SIG-M5 treated with dmso at 0.1 percent for 504 hours (cell line): ENCODE measurements around the gene TMEM123.

ENCODE experiments used
- DNase-seq: peaks from one replicate; lab custom pipeline; 2025; ENCODE audit not compliant: unreplicated experiment; lab: John Stamatoyannopoulos, UW

TMEM123 gene, protein sequence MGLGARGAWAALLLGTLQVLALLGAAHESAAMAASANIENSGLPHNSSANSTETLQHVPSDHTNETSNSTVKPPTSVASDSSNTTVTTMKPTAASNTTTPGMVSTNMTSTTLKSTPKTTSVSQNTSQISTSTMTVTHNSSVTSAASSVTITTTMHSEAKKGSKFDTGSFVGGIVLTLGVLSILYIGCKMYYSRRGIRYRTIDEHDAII

GRCh38 chr11:102452461-102453301, at the start of gene TMEM123:
TMEM123 (minus strand) TSS chr11:102452765; CDS start chr11:102452623, 142 bp downstream.
- DNase-seq, result peak; percentile 85

- DNase-seq, result no peak
These were observed 48.3 kb upstream of the TMEM123 start for GRCh38 chr11:102500829-102501228.

DNA sequence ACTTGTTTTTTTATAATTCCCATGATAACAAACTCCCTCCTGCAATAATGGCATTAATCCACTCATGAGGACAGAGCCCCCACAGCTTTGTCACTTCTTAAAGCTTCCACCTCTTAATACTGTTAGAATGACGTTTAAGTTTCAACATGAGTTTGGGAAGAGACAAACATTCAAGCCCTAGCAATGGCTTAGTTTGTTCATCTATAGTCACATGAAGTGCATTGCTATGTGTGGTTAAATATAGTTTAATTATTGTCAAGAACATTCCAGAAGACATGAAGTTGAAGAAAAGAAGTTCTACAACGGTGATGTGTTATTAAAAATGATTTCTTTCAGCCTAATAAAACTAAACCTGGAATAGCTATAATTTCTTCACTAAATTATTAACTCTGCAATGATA, 47.4 kb upstream of the TMEM123 start:
- DNase-seq, result no peak

DNA sequence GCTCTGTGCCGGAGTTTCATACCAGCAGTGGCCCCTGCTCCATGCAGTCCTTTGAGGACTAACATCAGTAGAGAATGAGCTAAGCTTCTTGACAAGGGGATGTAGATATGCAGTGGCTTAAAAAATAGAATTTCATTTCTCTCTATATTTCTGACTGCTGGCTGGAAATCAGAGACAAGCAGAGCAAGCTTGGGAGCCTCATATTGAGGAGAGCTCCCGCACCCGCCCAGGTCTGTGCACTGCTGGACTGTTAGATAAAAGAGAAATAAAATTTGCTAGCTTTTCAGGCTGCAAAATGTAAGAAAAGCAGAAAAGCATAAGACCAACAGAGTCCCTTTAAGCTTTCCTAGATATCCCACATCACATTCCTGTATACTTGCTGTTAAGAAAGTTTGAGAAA, 46.6 kb upstream of the TMEM123 start:
- no peak for DNase-seq

DNA sequence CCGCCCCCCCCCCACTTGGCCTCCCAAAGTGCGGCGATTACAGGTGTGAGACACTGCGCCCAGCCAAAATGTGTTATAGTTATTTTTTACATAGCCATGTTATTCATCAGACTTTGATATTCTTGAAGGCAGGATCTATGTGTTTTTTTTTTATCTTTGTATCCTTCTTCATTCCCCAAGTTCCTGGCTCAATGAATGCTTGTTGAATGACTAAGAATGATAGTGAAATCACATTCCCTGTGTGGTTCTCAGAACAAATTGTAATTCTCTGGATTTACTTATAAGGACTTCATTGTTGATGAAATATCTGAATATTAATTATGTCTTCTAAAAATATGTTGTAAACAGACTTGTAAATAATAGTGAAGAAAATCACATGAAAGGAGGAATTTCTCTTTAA, 44.5 kb upstream of the TMEM123 start:
- no peak for DNase-seq

- peak; percentile 78 for DNase-seq
These were observed 42.8 kb upstream of the TMEM123 start for GRCh38 chr11:102495161-102496042.

GRCh38 chr11:102494216-102494615, 41.7 kb upstream of the TMEM123 start:
- no peak for DNase-seq

DNA sequence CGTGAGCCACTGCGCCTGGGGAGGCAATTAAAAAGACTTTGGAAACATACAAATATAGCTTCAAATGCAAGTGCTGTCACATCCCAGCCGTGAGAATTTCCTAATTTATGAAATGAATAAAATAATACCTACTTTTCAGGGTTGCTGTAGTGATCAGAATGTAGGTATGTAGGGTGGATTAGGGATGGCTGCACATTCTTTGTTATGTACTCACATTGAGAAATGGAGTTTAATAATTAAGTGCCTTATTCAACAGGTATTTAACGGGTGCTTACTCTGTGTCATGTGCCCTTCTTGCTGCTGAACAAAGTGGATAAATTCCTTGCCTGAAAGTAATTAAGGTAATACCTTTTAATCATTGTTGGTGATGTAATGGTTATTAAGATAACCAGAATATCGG, 41.0 kb upstream of the TMEM123 start:
- DNase-seq, result no peak

DNA sequence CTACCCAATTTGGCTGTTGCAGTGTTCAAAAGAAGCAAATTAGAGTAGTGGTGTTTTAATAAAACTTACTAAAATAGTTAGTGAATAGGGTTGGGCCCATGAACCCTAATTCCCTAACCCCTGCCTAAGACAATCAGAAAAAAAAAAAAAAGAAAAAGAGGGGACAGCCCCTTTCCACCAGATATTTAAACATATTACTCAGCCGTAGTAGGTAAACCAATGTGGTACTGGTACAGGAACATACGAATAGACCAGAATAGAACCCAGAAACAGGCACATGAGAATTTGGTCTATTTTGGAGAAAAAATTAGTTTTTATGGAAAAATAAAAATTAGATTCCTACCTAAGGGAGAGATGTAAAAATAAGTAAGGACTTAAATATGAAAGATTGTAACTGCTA, 39.4 kb upstream of the TMEM123 start:
- no peak for DNase-seq

DNA sequence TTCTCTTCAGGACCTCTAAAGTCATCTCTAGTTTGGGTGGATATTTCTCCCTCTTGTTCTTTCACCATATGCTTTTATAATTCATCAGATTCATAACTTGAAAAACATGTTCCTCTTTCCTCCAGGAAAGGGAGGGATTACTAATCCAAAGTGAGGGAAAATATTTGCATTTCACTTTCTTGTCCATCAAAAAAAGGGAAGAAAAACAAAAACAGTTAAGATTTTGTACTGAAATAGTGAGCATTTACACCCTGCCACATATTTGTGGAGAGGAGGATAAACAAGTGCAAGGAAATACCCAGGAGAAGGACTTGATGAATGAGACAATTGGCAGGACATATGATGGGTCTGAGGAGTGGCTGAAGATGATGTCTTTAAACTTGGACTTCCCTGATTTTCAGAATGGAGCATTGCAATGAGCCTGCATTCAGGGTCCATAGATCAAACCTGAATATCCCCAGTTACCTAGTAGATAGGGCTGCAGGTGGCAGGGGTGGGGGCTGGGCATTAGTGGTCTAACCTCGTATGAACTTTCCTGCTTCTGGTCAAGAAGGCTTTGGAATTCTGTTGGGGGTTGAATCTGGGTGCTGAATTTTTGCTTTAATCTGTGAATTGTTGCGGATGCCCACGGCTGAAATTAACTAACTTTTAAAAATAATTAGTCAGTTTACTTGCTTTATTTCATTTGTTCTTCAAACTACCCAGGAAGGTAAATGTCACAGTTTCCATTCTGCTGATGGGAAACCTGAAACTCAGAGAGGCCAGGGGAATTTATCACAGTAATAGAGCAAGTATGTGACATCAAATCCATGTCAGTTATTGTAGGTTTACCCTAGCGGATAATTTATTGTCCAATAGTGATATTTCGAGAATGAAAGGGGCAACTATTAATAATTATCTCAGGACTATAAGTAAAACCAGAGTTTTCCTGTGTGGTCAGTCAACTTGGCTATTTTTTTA, 36.9 kb upstream of the TMEM123 start:
- DNase-seq, result no peak

GRCh38 chr11:102488208-102488607, 35.6 kb upstream of the TMEM123 start:
- DNase-seq, result no peak

DNA sequence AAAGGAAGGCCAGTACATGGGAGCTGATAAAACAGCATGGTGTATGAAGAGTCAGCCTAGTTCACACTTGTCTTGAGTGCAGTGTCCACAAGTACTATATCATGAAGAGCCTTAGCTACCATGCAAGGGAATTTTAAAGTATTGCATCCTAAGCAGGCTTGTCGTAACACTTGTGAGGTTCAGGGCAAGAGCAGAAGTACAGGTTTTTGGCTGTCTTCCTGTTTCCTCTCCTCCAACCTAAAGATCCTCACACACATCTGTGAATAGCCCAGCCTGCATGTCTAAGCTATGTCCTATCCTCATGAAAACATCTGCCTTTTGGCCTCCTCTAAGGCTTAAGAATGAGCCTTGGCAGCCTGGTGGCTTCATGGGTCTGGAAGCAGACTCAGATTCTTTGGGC, 34.6 kb upstream of the TMEM123 start:
- DNase-seq, result no peak

- DNase-seq, result no peak
These were observed 34.0 kb upstream of the TMEM123 start for GRCh38 chr11:102486584-102486983.

DNA sequence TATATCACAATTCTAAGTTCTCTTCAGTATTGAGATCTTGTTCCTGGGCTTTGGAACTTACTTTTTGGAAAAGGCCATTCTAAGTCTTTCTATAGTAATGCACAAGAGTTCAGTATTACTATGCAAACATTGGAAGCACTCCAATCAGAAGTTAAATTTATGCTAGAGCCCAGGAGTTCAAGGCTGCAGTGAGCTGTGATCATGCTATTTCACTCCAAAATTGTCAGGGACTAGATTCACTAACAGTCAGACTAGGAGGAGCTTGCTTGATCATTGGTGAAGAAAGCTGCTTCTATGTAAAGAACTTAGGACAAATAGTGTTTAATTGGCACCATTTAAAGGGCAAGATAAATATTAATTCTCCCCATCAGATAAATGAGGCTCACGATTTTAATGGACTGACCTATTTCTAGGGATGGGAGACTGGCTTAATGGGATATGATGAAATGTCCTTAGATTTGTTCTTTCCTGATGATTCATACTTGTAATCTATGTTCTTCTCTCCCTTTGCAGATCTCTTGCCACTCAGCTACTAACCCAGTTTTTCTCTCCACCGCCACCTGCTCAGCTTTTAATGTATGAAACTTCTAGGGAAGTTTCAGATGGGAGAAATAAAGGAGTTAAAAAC, 32.6 kb upstream of the TMEM123 start:
- DNase-seq, result no peak

- no peak for DNase-seq
These were observed 29.9 kb upstream of the TMEM123 start for GRCh38 chr11:102482433-102482832.

GRCh38 chr11:102479733-102480132, 27.2 kb upstream of the TMEM123 start:
- no peak for DNase-seq

DNA sequence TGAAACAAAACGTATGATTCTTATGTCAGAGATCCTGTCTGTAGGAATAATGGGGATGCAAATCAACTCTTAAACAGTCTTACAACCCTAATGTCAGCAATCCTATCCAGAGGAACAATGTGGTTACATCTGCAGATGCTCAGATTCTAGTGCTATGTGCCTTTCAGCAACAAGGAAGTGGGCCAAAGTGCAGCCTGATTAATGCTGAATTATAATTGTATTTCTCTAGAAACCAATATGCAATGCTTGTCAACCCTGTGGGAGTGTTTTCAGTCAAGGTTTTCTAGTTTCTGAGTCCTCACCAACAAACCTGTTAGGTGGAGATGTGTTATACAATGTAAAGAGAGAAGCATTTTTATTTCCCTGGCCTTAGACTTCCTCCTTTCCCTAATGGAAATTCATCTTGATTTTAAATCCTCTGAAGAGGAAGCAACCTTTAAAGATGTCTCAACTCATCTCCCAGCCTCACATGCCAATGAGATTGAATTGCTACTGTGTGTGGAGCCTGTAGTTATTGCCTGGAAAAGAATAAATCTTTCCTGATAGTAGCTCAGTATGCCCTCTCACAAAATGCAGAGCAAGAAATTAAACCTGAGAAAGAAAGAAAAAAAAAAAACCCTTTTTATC, 26.2 kb upstream of the TMEM123 start:
- DNase-seq, result no peak

GRCh38 chr11:102476812-102477211, 24.2 kb upstream of the TMEM123 start:
- DNase-seq, result peak; percentile 20

DNA sequence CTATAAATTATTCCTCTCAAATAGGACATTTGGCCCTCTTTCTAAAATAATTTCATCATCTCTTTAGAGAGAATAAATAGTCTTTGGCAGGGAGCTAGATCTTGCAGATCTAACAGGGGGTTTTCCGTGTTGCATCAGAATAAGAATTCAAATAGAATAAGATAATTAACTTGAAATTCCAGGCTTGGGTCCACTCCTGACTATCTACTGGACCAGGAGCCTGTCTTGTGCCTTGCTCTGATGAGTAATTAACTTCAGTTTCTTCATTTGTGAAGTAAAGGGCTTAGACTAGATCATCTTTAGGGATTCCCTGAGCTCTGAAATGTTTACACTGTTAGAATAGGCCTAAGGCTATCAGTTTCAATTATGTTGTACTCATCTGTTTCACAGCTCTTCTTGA, 23.5 kb upstream of the TMEM123 start:
- no peak for DNase-seq

DNA sequence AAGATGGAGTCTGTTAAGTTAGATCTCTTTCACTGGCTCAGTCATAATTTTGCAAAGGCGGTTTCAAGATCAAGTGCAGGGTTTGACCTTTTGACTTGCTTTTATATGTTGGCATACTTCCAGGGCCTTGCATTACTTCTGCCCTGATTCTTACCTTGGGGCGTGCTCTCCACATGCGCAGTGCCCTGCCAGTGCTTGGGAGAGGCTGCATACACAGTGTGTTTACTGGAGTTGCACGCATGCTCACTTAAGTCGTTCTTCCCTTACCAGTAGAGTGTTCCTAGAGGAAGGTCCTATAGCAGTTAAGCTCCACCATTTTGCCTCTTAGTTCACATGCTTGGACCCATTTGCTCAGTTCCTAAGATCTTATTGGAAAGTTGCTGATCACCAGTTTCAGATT, 21.0 kb upstream of the TMEM123 start:
- no peak for DNase-seq
